Measurements from ENCODE around the gene LAG3.

Gene LAG3

GRCh38 chr12:6790496-6791150 is 18.3 kb downstream of the LAG3 start:
- no peak for DNase-seq (ENCODE audit: low spot score)

- no peak for DNase-seq (ENCODE audit: low spot score)
Observed at GRCh38 chr12:6791931-6792520, 19.7 kb downstream of the LAG3 start.

GRCh38 chr12:6792522-6793201 is 20.3 kb downstream of the LAG3 start:
- no peak for DNase-seq (ENCODE audit: low spot score)

- DNase-seq (ENCODE audit: low spot score) = no peak
Observed at GRCh38 chr12:6795088-6795487, 22.8 kb downstream of the LAG3 start.

GRCh38 chr12:6796576-6796975 is 24.3 kb downstream of the LAG3 start:
- DNase-seq (ENCODE audit: low spot score) = no peak

- DNase-seq (ENCODE audit: low spot score) = no peak
Observed at GRCh38 chr12:6799147-6799546, 26.8 kb downstream of the LAG3 start.

- no peak for DNase-seq (ENCODE audit: low spot score)
Observed at GRCh38 chr12:6807170-6807569, 34.9 kb downstream of the LAG3 start.

- DNase-seq (ENCODE audit: low spot score) = no peak
Observed at GRCh38 chr12:6809056-6809455, 36.7 kb downstream of the LAG3 start.

- no peak for DNase-seq (ENCODE audit: low spot score)
Observed at GRCh38 chr12:6810758-6811157, 38.4 kb downstream of the LAG3 start.

- DNase-seq (ENCODE audit: low spot score) = no peak
Observed at GRCh38 chr12:6813363-6813762, 41.0 kb downstream of the LAG3 start.

- no peak for DNase-seq (ENCODE audit: low spot score)
Observed at GRCh38 chr12:6816598-6816997, 44.3 kb downstream of the LAG3 start.

- DNase-seq (ENCODE audit: low spot score) = no peak
Observed at GRCh38 chr12:6817098-6817497, 44.8 kb downstream of the LAG3 start.

GRCh38 chr12:6817662-6818157 is 45.4 kb downstream of the LAG3 start:
- DNase-seq (ENCODE audit: low spot score) = no peak

GRCh38 chr12:6818222-6818621 is 45.9 kb downstream of the LAG3 start:
- no peak for DNase-seq (ENCODE audit: low spot score)

GRCh38 chr12:6818645-6819044 is 46.3 kb downstream of the LAG3 start:
- no peak for DNase-seq (ENCODE audit: low spot score)

GRCh38 chr12:6819106-6820030 is 47.0 kb downstream of the LAG3 start:
- DNase-seq (ENCODE audit: low spot score) = no peak

- DNase-seq (ENCODE audit: low spot score) = no peak
Observed at GRCh38 chr12:6820166-6820565, 47.8 kb downstream of the LAG3 start.

- DNase-seq (ENCODE audit: low spot score) = peak; percentile 61
Observed at GRCh38 chr12:6821591-6822425, 49.5 kb downstream of the LAG3 start, which contains the start of gene GPR162. Gene GPR162 (plus strand): TSS chr12:6821821. CDS start chr12:6823899, 2,078 bp downstream.

GRCh38 chr12:6822426-6823135 is 50.3 kb downstream of the LAG3 start:
- no peak for DNase-seq (ENCODE audit: low spot score)

Data from AG08395 (cell line).